ENCODE measurements around the gene SLC16A8.
"Not testable (repeated sequence)": the region's sequence is repeated elsewhere in the genome, so short reads cannot be mapped to it uniquely, and the experiment has no call there.

SLC16A8 gene

DNA sequence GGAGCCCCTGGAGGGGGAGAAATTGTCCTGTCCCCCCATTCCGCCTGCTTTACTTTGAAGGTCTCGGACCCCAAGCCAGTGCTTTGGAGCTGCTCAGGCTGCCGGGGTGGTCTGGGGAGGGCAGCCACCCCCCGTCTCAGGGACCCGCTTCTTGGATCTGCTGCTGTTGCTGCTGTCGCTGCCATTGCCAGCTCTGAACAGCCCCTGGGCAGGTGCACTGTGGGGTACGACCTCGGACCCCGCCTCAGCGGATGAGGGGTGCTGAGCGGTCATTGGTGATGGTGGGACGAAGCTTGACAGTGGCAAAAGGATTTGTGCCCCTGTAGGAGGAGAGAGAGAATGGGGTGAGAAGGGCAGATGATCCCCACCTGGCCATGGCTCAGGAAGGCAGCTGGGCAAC, 1.1 kb upstream of the SLC16A8 start:
- no peak for DNase-seq

DNA sequence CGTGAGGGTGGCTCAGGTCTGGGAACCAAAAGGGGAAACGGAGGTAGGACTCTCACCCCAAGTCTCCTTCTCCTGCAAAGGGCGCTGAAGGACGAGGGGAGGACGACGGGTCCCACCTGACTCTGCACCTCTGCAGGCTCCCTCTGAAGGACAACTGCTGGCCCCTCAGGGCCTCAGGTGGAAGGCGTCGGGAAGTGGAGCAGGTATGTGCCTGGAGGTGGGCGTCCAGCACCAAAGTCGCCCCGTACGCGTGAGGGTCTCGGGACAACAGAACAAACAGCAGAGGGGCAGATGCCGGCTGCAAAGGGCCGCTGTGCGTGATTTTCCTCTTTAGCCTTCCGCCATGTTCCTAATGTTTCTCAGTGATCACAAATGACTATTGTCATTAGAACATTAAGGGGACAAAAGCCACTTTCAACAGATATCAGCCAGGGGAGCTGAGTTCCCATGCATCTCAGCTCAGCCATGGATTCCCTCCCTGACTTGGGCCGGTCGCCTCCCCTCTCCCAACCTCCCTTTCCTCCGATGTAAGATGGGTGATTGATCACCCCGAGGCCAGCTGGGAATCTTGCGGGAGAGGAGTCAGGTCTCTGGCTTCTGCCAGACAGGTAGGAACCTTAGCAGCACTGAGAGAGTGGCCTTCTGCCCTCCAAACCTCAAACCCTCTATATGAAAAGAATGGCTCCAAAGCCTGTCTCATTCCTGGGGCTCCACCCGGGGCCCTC, 836 bp downstream of the SLC16A8 start:
- no peak for DNase-seq

DNA sequence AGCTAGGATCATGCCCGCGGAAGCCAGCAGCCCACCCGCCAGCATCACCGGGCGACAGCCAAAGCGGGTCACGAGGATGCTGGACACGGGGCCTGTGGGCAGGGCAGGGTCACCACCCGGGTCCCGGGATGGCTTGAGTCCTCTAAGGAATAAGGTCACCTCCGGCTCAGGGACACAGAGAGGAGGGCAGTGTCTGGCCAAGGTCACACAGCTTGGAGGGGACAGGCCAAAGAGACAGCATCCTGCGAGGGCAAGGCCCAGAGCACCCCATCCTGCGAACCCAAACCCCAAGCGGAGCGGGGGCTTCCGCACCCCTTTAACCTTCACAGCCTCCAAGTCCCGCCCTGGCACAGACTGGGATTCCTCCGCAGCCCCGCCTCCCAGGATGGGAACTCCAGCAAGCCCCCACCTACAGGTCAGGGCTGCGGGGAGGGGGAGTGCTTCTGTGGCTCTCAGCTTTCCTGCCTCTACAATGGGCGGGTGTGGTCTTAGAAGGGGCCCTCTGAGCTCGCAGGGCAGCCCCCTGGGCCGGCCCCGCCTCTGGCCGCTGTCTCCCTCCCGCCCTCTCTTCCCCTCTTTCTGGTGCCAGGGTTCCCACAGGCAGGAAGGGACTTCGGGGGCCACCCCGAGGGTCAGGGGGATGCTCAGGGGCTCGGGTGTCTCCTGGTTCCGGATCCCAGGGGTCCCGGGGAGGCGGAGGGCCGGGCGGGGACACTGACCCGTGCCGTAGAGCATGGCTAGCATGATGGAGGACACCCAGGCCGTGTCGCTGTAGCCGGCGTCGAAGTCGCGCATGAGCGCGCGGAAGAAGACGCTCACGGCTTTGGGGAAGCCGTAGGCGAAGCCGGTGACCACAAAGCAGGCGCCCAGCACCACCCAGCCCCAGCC, 1.8 kb downstream of the SLC16A8 start:
- no peak for DNase-seq

DNA sequence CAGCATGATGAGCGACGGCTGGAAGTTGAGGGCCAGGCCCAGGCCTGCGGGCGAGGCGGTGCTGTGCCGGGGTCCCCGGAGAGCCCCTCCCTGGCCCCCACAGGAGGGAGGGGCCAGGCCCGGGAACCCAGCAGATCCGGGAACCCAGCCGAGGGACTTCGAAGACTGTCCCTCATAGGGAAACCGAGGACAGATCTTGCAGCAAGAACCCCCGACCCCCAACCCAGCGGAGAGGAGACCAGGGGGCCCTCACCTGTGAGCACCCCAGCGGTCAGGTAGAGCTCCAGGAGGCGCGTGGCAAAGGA, 2.4 kb downstream of the SLC16A8 start:
- DNase-seq: no peak

DNA sequence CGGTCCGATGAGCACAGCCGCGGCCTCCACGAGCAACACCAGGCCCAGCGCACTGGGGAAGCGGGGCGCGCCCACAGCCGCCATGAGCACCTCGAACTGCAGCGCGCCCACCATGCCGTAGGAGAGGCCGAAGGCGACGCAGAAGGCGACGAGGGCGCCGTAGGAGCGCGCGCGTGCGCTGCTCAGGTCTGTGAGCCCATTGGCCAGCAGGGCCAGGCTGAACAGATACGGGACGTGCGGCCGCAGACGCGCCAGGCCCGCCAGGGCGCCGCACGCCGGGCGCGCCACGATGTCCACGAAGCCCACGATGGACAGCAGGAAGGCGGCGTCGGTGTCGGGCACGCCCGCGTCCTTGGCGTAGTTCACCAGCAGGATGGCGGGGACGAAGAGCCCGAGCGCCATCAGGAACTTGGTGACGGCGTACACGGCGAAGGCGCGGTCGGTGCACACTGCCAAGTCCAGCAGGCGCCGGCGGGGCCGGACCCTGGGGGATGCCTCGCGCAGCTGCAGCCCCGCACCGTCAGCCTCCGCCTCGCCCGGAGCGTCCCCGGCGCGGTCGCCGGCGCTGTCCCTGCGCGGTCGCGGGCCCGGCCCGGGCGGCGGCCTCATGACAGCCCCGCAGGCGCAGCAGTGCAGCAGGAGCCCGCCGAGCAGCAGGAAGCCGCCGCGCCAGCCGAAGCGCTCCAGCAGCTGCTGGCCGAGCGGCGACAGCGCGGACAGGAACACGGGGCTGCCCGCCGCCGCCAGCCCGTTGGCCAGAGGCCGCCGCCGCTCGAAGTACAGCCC, 2.9 kb downstream of the SLC16A8 start:
- peak; percentile 5 to 39 for DNase-seq

DNA sequence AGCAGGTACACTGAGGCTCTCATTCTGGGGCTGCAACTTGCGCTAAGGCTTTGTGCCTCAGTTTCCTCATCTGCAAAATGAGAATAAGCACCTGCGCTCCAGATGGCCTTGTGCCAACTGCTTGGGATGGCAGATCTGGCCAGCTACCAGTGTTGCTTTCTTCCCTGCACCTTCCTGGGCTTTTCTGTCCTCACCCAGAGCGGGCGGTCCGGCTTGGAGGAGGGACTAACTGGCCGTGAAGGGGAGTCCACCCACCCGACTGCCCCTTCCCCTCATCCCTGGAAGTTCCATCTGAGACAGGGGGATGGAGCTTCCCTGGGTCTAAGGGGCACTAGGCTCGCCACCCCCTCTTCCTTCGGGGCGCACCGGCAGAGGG, 3.5 kb downstream of the SLC16A8 start:
- DNase-seq: no peak

DNA sequence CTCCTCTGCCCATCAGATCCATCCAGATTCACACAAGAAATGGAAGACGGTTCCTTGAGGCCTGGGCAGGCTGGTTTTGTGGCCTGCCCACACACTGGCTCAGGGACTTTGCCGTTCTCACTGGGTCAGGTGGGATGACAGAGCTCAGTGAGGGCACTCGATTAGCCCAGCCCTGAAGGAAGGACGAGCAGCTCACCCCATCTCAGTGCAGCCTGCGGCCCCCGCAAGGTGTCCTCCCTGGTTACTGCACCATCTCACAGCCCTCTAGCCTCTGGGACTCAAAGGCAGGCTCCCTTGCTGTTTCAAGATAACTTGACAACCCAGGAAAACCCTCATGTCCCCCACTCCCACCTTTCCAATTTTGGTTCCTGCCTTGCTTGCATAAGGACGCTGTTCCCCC, 4.2 kb downstream of the SLC16A8 start:
- DNase-seq: no peak

DNA sequence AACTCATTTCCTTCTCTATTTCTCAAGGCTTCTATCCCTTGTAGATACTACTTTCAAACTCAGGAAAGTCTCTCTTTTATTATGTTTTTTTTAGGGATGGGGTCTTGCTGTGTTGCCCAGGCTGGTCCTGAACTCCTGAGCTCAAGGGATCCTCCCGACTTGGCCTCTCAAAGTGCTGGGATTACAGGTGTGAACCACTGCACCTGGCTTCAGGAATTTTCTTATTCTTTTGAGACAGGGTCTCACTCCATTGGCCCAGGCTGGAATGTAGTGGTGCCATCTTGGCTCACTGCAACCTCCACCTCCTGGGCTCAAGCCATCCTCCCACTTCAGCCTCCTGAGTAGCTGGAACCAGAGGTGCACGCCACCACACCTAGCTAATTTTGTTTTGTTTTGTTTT, 4.8 kb downstream of the SLC16A8 start:
- DNase-seq: not testable (repeated sequence)

DNA sequence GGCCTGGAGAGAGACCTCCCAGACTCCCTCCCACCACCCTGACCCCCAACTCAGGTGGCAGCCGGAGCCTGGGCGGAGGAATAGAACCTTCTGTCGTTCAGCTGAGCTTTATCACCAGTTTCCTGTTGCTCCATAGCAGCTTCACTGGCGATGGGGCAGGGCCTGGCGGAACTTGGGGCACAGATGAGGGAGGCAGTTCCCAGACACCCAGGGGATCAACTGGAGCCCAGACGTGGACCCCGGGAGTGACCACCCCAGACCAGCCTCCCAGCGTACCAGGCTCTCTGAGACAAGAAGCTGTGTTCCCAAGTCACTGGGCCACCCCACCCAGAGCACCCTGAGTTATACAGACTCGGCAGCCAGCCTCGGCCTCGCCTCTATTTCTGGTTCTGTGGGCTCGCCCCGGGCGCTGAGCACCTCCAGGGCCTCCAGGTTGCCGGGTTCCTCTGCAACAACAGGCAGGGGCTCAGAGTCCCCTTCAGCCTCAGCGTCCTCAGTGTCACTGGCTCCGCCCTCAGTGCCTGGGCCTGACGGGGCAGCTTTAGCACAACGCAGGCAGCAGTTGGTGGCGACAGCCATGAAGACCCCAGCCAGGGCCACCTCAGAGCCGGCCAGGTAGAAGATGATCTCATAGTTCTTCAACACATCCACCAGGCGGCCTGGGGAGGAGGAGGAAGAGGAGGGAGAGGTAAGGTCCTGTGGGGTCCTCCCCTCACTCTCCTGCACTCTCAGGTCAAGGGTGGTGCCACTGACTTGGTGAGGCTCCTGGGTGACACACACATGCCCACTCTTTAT, 5.7 kb downstream of the SLC16A8 start:
- DNase-seq: no peak

DNA sequence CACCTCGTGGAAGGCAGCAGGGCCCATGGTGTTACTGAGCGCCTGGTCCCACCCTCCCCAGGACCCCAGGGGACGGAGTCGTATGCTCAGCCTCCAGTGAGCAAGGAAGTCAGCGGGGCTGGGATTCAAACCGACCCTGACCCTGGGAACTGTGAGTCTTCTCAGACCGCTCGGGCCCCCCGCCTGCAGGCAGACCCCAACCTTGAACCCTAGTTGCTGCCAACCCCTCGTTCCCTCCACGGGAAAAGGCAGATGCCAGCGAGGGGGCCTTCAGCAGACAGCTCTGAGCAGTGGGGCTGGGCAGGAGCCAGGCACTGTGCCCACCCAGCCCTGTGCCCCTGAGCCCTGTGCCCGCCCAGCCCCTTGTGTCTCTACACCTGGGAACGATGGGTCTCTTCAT, 6.4 kb downstream of the SLC16A8 start:
- DNase-seq: no peak

DNA sequence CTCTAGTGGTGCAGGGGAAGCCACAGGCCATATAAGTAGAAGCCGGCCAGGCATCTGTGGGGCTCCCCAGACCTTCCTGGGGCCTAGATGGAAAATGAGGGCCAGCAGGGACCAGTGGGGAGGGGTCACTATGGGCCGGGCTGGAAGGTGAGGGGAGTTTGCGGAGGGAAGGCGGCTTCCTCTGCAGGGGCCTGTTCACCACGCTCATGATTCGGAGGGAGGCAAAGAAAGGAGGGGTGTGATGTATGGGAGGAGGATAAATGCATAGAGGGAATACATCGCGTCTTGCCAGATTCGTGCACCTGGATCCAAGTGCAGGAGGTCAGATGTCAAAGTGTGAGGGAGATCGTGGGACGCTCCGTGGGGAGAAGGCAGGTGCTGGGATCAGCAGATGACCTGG, 6.9 kb downstream of the SLC16A8 start:
- no peak for DNase-seq

DNA sequence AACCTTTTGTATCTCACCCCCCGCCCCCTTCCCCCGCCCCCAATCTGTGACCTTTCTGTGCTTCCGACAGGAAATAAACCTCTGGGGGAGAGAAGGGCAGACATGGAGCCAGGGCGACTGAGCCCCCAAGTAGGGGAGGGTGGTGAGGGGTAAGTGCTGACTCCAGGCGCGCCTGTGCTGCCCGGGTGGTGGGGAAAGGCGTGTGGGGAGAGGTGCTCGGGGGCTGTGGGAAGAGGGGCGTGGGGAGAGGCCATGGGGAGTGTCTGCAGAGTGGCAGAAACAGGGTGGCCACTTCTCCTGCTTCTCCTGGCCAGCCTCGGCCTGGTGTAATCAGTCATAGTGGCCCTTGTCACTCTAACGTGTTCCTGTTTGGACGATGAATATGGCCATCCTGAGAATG, 8.0 kb downstream of the SLC16A8 start:
- DNase-seq: no peak

DNA sequence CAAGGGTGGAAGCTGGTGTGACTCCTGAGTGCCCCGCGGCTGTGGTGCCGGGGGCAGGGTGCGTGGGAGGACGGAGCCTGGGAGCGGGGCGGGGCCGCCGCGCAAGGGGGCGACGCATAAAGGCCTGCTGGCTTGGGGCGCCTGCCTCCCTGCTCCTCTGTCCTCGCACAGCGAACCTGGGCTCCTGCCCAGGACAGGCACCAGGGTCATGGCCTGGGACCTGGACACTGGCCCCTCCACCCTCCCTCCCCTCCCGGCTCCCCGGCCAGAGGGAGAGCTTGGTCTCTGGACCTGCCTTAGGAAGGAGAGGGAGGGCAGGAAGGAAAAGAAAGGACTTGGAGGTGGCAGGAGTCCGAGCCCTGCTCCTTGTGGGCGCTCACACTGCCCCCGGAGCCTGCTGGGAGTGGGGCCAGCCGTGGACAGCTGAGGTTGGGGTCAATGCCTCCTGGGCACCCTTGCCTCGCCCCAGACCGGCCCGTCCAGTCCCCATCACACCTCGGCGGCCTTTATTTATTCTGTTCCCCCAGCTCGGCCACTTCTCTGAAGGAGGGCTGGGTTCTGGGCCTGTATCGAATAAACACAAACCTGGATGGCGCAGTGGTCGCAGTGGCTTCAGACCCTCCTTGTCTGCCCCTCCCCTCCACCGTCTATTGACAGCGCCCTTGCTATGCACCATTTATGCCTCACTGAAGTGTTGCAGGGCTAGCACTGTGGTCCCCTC, 8.7 kb downstream of the SLC16A8 start:
- no peak for DNase-seq

DNA sequence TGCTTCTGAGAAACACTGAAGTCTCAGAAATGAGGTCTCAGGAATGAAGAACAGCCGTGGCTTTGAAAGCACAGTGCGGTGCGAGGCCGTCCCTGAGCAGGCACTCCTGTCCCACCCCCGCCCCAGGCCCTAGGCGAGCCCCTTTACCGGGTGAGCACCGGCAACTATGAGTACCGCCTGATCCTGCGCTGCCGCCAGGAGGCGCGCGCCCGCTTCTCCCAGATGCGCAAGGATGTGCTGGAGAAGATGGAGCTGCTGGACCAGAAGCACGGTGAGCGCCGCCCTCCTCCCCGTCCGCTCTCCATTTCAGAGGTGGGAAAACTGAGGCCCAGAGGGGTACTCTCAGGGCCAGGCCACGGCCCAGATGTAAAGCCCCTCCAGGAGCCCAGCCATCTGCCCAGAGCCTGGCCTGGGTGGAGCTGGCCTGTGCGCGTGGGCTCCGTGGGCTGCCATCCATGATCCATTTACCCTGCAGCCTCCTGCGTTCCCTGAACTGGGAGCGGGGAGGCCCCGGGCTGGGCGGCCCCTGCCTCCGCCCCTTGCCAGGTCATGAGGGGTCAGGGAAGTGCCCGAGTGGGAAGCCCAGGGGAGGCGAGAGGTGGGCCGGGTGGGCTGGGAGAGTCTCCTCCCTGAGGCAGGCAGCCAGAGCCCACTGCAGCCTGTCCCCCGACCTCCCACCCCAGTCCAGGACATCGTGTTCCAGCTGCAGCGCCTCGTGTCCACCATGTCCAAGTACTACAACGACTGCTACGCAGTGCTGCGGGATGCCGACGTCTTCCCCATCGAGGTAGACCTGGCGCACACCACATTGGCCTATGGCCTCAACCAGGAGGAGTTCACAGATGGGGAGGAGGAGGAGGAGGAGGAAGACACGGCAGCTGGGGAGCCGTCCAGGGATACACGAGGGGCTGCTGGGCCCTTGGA, 9.5 kb downstream of the SLC16A8 start:
- no peak for DNase-seq

DNA sequence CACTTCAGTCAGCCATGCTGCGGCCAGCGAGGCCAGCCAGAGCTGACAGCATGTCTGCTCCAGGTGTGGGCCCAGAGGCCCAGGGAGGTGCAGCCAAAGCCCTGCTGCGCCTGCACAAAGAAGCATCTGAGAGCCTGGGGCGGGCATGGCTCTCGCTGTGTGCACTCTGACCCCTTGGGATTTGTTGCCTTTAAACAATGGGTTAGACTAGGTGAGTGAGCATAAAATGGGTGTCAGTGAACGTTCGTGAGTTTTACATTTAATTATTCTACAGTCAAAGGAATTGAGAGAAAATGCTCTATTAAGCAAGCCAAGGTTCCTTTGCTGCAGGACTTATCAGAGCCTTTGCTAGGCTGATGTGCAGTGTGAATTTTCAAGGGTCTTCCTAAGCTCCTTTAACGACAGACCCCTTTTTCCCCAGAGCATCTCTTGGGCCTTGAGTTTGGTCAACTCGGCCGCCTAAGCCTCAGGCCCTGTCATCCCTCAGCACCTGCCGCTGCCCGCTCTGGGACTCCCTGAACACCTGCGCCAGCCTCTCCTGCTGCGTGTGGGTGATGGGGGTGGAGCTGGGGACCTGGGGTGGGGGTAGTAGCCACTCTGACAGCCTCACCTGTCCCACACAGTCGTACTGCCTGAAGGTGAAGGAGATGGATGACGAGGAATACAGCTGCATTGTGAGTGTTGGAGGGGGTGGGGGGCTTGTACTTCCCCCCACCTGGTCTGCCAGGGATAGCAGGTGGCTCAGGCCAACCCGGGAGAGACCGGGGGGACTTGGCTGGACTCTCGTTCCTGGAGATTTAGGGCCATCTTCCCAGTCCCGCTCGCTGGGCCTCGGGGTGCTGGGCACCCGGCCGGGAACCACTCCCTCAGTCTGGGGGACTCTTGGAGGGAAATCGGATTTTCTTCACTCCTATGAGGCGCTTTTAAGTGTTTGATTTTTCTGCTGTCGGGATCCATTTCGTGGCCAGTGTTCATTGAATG, 10.5 kb downstream of the SLC16A8 start:
- DNase-seq: no peak

DNA sequence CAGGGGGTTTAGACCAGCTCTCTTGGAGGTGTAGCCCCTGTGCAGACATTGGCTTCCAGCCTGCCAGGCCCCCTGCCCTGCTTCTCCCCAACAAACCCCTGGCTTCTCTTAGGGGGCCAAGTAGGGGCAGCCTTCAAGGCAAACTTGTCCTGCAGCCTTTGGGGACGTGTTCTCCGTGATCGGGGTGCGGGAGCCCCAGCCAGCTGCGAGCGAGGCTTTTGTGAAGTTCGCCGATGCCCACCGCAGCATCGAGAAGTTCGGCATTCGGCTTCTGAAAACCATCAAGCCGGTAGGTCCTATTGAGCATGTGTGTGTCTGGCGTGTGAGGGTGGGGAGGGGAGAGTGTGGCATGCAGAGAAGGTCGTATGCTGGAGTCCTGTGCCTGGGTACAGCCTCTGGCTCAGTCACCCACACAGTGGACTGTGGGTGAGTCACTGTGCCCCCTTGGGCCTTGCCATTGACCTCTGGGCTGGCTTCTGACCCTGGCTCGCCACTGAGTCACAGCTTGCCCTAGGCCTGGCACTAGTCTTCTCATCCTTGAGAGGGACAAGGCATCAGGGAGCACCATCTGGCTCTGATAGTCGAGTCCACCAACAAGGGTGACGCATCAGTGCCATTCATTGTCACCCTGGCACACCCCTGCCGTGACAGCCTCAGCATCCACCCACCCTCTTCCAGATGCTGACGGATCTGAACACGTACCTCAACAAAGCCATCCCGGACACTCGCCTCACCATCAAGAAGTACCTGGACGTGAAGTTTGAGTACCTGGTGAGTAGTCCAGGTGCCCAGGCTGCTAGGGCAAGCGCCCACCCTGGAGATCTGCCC, 11.4 kb downstream of the SLC16A8 start:
- DNase-seq: no peak

DNA sequence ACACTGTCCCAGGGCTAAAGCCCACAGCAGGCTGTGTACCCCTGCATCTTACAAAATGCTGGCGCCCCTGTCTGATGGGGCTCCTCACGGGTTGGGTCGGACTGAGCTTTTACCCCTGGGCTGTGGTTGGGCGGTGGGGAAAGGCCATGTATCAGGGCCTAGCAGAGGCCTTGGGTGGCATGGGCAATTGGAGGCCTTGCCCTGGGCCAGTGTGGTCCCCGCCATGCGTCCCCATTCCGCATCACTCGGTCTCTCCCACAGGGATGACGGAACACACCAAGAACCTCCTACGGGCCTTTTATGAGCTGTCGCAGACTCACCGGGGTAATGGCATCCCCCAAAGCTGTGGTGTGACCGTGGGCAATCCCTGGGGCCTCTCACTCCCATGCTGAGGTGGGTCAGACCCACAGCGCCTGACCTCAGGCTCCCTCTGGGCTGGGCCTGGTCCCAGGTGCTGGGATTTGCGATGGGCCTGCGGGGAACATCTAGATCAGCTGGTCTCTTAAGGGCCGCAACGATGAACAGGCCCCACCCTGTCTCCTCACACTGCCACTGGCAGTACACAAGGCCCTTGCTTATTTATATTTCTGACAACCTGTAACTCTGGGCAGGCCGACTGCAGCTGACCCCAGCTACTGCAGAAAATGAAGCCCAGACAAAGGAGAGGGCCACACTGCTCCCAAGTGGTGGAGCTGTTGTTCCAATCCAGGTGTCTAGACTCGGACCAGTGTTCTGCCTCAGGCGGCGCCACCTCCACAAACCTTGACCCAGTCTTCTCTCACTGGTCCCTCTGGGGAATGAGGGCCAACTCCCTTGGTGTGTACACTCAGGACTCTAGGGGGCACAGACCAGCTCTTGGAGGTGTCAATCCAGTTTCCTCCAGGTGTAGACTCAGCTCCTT, 12.3 kb downstream of the SLC16A8 start:
- DNase-seq: no peak
